Measurements from ENCODE around the gene TMOD2. TPM values are rescaled to one million over a fixed set of nuclear protein-coding genes. Genes with fewer than 3 reads are reported as not detected.
A peak's percentile ranks its signal among the peaks of the same experiment; 100 is the strongest.

The TMOD2 gene
- total RNA-seq, 4 donors from 2014 or later: 41.6 to 113 (median 54.7) TPM

DNA sequence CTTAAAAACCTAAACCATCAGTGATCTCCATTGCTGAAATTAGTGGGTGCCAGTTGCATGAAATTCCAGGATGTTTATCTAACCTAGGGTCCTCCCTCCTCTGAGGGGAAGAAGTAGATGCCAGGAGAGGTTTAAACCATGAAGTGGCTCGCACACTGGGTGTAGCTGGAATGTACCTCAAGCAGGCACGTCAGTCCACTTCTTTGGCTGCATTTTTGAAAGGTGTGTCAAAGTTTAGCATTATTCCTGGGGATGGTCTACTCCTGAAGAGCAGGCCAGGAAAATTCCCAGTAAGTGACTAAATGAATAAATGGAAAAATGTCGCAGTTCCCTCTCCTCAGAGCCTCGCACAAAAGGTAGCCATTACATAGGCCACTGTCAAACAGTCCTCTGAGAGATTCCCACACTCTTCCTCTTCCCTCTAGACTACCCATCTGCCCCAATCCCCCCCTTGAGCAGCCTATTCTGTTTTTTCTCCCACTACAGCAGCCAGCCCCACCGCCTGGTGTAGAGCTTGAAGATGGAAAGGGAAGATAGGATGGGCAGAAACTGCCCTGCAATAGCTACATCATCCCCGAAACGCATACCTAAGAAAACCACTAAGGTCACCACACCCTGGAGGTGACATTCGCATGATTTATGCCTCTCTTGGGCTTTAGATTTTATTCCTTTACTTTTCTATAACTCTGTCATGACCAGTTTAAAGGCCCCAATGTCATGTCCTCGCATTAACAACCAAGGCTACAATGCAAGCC, 77.4 kb downstream of the TMOD2 start:
- WGBS, 2 donors: 82 to 83% methylated on average over 9 of the region's 9 CpGs
- DNase-seq (ENCODE audit: low spot score in 2 of 2): no peak
- TF ChIP-seq POLR2A (IDR thresholded peaks at IDR 0.05) (no peak), EP300 (IDR thresholded peaks at IDR 0.05) (no peak)
- TF ChIP-seq, protein P1, sequence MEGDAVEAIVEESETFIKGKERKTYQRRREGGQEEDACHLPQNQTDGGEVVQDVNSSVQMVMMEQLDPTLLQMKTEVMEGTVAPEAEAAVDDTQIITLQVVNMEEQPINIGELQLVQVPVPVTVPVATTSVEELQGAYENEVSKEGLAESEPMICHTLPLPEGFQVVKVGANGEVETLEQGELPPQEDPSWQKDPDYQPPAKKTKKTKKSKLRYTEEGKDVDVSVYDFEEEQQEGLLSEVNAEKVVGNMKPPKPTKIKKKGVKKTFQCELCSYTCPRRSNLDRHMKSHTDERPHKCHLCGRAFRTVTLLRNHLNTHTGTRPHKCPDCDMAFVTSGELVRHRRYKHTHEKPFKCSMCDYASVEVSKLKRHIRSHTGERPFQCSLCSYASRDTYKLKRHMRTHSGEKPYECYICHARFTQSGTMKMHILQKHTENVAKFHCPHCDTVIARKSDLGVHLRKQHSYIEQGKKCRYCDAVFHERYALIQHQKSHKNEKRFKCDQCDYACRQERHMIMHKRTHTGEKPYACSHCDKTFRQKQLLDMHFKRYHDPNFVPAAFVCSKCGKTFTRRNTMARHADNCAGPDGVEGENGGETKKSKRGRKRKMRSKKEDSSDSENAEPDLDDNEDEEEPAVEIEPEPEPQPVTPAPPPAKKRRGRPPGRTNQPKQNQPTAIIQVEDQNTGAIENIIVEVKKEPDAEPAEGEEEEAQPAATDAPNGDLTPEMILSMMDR (IDR thresholded peaks at IDR 0.05): no peak
- Histone ChIP-seq H3K4me1 (peaks cover 0 to 32% (median 13%) of the 10 kb centered on the region in 4 donors), H3K27me3 (no peaks in the 10 kb centered on the region), H3K4me3 (peak overlapping the region in 1 of 4 donors; percentile 95), H3K9me3 (no peaks in the 10 kb centered on the region), H3K27ac (peak overlapping the region in 2 of 4 donors; percentile 85 to 89), H3K36me3 (no peaks in the 10 kb centered on the region)

DNA sequence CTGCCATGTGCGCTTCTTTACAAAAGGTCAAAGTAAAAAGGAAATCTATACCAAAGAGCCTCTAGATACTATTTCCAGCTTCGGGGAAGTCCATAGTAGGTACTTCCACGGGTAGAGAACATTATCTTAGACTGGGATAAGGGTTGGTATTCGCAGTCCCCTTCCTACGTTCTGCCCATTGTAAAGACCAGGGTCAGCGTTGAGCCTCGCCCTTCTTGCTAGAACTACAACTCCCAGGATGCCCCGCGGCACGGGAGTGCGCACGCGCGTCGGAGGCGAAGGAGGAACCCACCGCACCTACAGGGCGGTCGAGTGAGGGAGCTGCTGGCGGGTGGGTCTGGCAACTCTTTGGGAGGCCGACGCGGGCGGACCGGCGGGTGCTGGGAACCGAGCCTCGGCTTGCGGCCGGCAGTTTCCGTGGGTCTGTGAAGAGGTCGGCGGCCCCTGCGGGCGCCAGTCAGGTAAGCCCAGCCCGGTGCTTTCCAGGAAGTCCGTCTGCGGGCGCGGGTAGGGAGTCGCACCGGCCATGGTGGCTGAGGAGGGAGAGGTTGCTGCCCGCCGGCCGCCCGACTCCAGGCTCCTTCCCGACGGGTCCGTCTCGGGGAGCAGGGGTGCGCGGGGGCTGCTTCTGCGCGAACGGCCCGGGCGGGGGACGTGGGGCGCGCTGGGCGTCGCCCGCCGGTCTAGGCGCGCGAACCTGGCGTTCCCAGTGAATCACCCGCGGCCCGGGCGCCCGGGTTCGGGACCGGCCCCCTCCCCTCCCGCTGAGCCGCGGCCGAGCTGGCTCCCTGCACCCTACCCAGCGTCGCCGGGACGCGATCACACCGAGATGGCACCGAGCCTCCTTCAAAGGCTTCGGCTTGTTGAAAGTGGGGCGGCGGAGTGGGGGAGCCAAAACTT, 78.2 kb downstream of the TMOD2 start, which contains the start of gene TMOD3:
TSS of gene TMOD3 (plus strand) at position 278 of the 900 bp plus-strand sequence. CDS start 33,232 bp downstream, outside the sequence.
- peaks cover 0 to 36% (median 13%) of the 10 kb centered on the region in 4 donors for H3K4me1 ChIP-seq
- no peaks in the 10 kb centered on the region for H3K36me3 ChIP-seq
- no peaks in the 10 kb centered on the region for H3K9me3 ChIP-seq
- peak within 1 kb of the TSS; percentile 80 to 95 (median 84) for H3K4me3 ChIP-seq
- peak; percentile 75 to 93 for DNase-seq (ENCODE audit: low spot score in 2 of 2)
- H3K27me3 ChIP-seq: no peaks in the 10 kb centered on the region
- TF ChIP-seq POLR2A (IDR thresholded peaks at IDR 0.05): peak; percentile 65 to 91
- TF ChIP-seq, protein P1 (IDR thresholded peaks at IDR 0.05): peak in 1 of 5 experiments; percentile 53
- TF ChIP-seq EP300 (IDR thresholded peaks at IDR 0.05): peak; percentile 84 to 94
- peak within 1 kb of the TSS; percentile 51 to 94 (median 87) for H3K27ac ChIP-seq
- 3 to 5% methylated on average over 21 to 42 of the region's 89 CpGs for WGBS, 2 donors

DNA sequence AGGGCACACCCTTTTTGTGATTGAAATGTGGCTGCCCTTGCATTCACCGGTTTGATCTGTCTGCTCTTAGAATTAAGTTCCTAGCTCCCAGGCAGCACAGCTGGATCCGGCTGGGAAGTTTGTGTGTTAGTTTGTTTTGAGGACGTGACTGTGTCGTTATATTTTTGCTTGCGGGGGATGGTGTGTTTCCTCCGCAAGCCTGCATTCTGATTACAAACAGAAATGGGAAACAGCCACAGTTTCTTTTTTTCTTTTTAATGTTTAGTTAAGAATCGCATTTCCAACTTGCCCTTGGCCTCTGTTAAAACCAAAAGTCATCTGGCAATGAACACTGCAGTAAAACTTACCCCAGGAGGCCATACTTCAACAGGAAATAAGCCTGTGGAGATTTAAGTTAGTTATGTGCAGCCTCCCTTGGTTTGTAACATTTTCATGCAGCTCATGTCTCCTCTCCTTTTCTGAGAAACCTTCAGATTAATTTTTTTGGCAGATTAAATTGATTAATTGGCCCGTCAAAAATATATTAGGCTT, 78.9 kb downstream of the TMOD2 start:
- Histone ChIP-seq H3K9me3 (no peaks in the 10 kb centered on the region), H3K4me1 (peaks cover 0 to 43% (median 16%) of the 10 kb centered on the region in 4 donors), H3K27me3 (no peaks in the 10 kb centered on the region), H3K36me3 (no peaks in the 10 kb centered on the region), H3K27ac (peak overlapping the region; percentile 51 to 94 (median 87)), H3K4me3 (peak overlapping the region; percentile 80 to 95 (median 84))
- WGBS, 2 donors: 1 to 2% methylated on average over 8 of the region's 8 CpGs
- DNase-seq (ENCODE audit: low spot score in 2 of 2): peak in 1 of 2 donors; percentile 28
- TF ChIP-seq POLR2A (IDR thresholded peaks at IDR 0.05) (no peak), EP300 (IDR thresholded peaks at IDR 0.05) (peak in 1 of 2 donors; percentile 10)

DNA sequence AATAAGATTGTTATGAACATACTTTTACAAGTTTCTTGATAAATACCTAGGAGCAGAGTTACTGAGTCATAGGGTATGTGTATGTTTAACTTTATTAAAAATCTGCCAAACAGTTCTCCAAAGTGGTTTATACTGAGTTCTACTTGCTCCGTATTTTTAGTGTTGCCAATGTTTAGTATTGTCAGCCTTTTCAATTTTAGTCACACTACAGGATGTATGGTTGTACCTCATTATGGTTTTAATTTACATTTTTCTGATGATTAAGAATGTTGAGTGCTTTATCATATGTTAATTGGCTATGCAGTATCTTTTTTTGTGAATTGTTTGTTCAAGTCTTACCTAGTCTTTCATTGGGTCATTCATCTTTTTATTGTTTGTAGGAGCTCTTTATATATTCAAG, 82.4 kb downstream of the TMOD2 start:
- H3K4me1 ChIP-seq: peaks cover 0 to 70% (median 23%) of the 10 kb centered on the region in 4 donors
- no peaks in the 10 kb centered on the region for H3K27me3 ChIP-seq
- H3K27ac ChIP-seq: no peak overlapping the region

More for the DNA sequence above, 82.4 kb downstream of the TMOD2 start:
- no peak for TF ChIP-seq EP300 (IDR thresholded peaks at IDR 0.05)
- TF ChIP-seq POLR2A (IDR thresholded peaks at IDR 0.05): no peak
- TF ChIP-seq, protein P1 (IDR thresholded peaks at IDR 0.05): no peak
- 85 to 97% methylated on average over 1 of the region's 1 CpG for WGBS, 2 donors
- no peak for DNase-seq (ENCODE audit: low spot score in 2 of 2)
- H3K36me3 ChIP-seq: no peaks in the 10 kb centered on the region
- H3K4me3 ChIP-seq: no peak overlapping the region
- H3K9me3 ChIP-seq: no peaks in the 10 kb centered on the region
